ENCODE results near the gene CFL2. TPM values are rescaled to one million over a fixed set of nuclear protein-coding genes. Genes with fewer than 3 reads are reported as not detected.
A peak's percentile ranks its signal among the peaks of the same experiment; 100 is the strongest.
"Not testable (repeated sequence)": the region's sequence is repeated elsewhere in the genome, so short reads cannot be mapped to it uniquely, and the experiment has no call there.

The CFL2 gene
- total RNA-seq (100 to 1,000 TPM; 313 to 329 (median 320) TPM), polyA plus RNA-seq (326 TPM)
- long read RNA-seq, donor 1, full-length matches to known transcripts, result 376 of 405 reads
- long read RNA-seq, donor 1, partial matches to known transcripts, result 11 of 405 reads
- long read RNA-seq, donor 1, other reads (novel, unspliced or antisense), result 18 of 405 reads
- long read RNA-seq, donor 2, full-length matches to known transcripts, result 163 of 181 reads
- long read RNA-seq, donor 2, partial matches to known transcripts, result 8 of 181 reads
- long read RNA-seq, donor 2, other reads (novel, unspliced or antisense), result 10 of 181 reads
- long read RNA-seq, donor 3, full-length matches to known transcripts, result 865 of 972 reads
- long read RNA-seq, donor 3, partial matches to known transcripts, result 53 of 972 reads
- long read RNA-seq, donor 3, other reads (novel, unspliced or antisense), result 54 of 972 reads
- long read RNA-seq, donor 4, full-length matches to known transcripts, result 223 of 236 reads
- long read RNA-seq, donor 4, partial matches to known transcripts, result 6 of 236 reads
- long read RNA-seq, donor 4, other reads (novel, unspliced or antisense), result 7 of 236 reads

DNA sequence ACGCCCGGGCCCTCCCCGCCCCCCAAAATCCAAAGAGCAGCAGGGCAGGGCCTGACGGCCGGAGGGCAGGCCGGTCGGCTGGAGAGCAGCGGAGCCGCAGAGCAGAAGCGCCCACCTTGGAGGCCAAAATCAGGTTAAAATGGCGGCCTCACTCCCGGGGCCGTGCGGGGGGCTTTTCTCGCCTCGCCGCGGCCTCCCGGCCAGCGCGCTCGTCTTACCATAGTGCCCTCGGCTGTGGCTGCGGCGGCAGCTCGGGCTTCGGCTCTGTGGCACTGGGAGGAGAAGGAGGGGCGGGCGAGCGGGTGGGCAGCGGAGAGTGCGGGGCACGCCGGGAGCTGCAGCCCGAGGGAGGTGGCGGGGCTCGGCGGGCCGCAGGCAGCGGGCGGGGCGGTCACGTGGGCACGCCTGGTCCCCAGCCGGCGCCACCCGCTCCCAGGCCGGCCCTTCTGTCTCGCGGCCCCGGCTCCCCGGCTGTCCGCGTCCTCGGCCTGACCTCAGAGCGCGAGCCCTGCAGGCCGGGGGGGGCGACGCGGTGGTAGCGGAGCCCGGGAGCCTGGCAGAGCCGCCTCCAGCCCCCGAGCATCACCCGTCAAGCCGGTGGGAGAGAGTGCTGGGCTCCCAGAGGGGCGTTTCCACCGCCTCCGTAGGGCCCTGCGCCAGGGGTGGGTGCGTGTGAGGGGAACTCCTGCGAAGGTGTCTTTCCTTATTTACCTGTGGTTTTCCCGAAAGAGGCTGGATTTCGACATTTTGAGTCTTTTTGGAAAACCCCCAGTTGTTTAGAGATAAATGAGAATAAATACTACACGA is at the start of gene CFL2:
Gene CFL2, minus strand, starts transcription at position 274 of the 807 bp plus-strand sequence. Its CDS starts 53 bp downstream, at position 221.
- no peaks in the 10 kb centered on the region for H3K27me3 ChIP-seq (ENCODE audit: control insufficient read depth, insufficient read depth)
- no peaks in the 10 kb centered on the region for H3K4me1 ChIP-seq (ENCODE audit: control insufficient read depth, insufficient read depth, low read length)
- WGBS, result under 1% methylated on average over 76 of the region's 76 CpGs
- no peaks in the 10 kb centered on the region for H3K9me3 ChIP-seq (ENCODE audit: control insufficient read depth, low read length)
- DNase-seq, result peak; percentile 85 to 96 (median 94)
- peak within 1 kb of the TSS; percentile 94 for H3K27ac ChIP-seq (ENCODE audit: low read length)
- ATAC-seq, result peak; percentile 98 to 99
- intact Hi-C loops (cut with DNase I), result no loop called here
- H3K4me3 ChIP-seq (ENCODE audit: low read length), result peak within 1 kb of the TSS; percentile 96

DNA sequence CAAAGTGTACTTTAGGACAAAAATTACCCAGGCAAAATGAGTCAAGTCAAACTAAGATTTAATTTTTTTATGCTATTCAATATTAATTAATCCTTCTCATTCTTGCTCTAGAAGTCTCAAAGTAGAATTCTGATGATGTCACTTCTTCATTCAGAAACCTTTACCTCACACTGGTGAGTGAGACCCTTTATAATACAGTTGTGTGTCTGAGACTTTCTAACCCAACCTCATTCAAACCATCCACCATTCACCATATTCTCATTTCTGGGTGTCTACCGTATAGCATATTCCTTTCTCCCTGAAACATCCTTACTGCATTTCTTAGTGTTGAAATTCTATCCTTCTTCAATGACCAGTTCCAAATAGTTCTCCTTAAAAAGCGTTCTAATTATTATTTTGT is 40.8 kb upstream of the CFL2 start:
- Histone ChIP-seq H3K27ac (ENCODE audit: low read length) (no peak overlapping the region), H3K4me1 (ENCODE audit: control insufficient read depth, insufficient read depth, low read length) (no peaks in the 10 kb centered on the region), H3K27me3 (ENCODE audit: control insufficient read depth, insufficient read depth) (no peaks in the 10 kb centered on the region), H3K9me3 (ENCODE audit: control insufficient read depth, low read length) (no peaks in the 10 kb centered on the region), H3K4me3 (ENCODE audit: low read length) (no peak overlapping the region)
- 97% methylated on average over 2 of the region's 2 CpGs for WGBS
- intact Hi-C loops (cut with DNase I), result no loop called here
- ATAC-seq (no peak), DNase-seq (no peak)

DNA sequence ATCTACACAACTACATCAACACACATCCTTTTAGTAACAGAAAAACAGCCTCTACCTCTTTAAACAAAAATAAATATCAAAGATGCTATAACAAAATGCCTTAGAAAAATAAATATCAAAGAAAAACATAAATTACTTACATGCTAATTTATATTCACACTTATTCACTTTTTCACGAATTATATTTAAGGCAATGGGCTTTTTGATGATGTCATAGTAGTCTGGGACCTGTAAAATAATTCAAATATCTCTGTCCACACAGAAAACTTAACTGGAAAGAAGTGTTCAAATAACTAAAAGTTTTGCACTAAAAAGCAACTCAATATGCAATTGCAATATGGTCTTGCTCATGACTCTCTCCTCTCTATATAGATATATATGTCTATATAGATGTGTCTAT is 40.3 kb upstream of the CFL2 start:
- no peak overlapping the region for H3K4me3 ChIP-seq (ENCODE audit: low read length)
- no peak for DNase-seq
- no peaks in the 10 kb centered on the region for H3K9me3 ChIP-seq (ENCODE audit: control insufficient read depth, low read length)
- WGBS, result 89% methylated on average over 1 of the region's 1 CpG
- no peaks in the 10 kb centered on the region for H3K4me1 ChIP-seq (ENCODE audit: control insufficient read depth, insufficient read depth, low read length)
- no peaks in the 10 kb centered on the region for H3K27me3 ChIP-seq (ENCODE audit: control insufficient read depth, insufficient read depth)
- ATAC-seq, result no peak
- intact Hi-C loops (cut with DNase I), result no loop called here
- H3K27ac ChIP-seq (ENCODE audit: low read length), result no peak overlapping the region

DNA sequence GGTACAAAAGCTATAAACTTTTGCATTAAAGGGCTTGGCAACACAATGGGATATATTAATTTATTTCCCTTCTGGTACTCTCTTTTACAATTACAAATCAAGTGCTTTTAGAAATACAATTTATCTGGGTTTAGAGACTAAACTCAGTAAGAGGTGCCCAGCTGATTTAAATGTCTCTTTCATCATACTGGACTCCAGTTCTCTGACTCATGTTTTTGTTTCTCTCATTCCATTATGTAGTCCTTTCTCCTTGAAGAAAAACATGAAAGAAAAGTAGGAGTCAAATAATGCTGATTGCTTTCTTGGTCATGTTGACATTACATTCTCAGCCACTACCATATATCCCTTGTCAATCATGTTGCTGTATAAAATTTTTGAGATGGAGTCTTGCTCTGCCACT is 36.3 kb upstream of the CFL2 start:
- no peak for ATAC-seq
- DNase-seq, result no peak
- H3K27me3 ChIP-seq (ENCODE audit: control insufficient read depth, insufficient read depth), result no peaks in the 10 kb centered on the region
- intact Hi-C loops (cut with DNase I), result no loop called here
- H3K27ac ChIP-seq (ENCODE audit: low read length), result no peak overlapping the region
- no peaks in the 10 kb centered on the region for H3K9me3 ChIP-seq (ENCODE audit: control insufficient read depth, low read length)
- no peak overlapping the region for H3K4me3 ChIP-seq (ENCODE audit: low read length)
- H3K4me1 ChIP-seq (ENCODE audit: control insufficient read depth, insufficient read depth, low read length), result no peaks in the 10 kb centered on the region

DNA sequence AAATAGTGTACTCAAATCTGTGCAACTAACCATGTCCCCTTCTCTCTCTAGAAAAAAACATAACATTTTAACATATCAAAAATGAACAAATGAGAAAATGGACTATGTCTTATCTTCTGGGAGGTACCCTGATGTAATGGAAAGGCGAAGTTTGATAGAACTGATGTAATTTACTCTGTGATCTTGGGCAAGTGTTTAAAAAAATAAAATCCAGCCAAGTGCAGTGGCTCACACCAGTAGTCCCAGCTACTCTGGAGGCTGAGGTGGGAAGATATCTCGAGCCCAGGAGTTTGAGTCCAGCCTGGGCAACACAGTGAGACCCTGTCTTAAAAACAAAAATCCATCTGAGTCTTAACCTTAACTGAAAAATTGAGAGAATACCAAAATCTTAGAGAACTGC is 35.8 kb upstream of the CFL2 start:
- no peaks in the 10 kb centered on the region for H3K9me3 ChIP-seq (ENCODE audit: control insufficient read depth, low read length)
- DNase-seq (no peak), ATAC-seq (no peak)
- WGBS, result 93% methylated on average over 2 of the region's 2 CpGs
- H3K27ac ChIP-seq (ENCODE audit: low read length), result no peak overlapping the region
- no peak overlapping the region for H3K4me3 ChIP-seq (ENCODE audit: low read length)
- H3K4me1 ChIP-seq (ENCODE audit: control insufficient read depth, insufficient read depth, low read length), result no peaks in the 10 kb centered on the region
- no peaks in the 10 kb centered on the region for H3K27me3 ChIP-seq (ENCODE audit: control insufficient read depth, insufficient read depth)
- intact Hi-C loops (cut with DNase I), result no loop called here

DNA sequence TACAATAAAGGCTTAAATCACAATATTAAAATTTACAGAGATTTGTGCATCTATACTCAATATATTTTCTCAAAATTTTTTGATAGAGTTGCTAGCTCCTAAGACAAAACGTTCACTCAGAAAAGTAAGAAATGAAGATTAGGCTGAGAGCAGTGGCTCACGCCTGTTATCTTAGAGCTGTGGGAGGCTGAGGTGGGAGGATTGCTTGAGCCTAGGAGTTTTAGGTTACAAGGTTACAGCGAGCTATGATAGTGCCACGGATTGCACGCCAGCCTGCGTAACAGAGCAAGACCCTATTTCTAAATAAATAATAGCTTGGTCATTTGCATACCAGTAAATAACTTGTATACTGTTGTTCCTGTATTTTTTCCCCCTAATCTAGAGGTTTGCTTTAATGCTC is 35.0 kb upstream of the CFL2 start:
- whole genome bisulfite sequencing, result 68% methylated on average over 6 of the region's 6 CpGs
- no peak overlapping the region for H3K4me3 ChIP-seq (ENCODE audit: low read length)
- H3K27me3 ChIP-seq (ENCODE audit: control insufficient read depth, insufficient read depth), result no peaks in the 10 kb centered on the region
- no peak for DNase-seq
- no peak overlapping the region for H3K27ac ChIP-seq (ENCODE audit: low read length)
- H3K9me3 ChIP-seq (ENCODE audit: control insufficient read depth, low read length), result no peaks in the 10 kb centered on the region
- no peaks in the 10 kb centered on the region for H3K4me1 ChIP-seq (ENCODE audit: control insufficient read depth, insufficient read depth, low read length)
- intact Hi-C loops (cut with DNase I), result no loop called here
- no peak for ATAC-seq

DNA sequence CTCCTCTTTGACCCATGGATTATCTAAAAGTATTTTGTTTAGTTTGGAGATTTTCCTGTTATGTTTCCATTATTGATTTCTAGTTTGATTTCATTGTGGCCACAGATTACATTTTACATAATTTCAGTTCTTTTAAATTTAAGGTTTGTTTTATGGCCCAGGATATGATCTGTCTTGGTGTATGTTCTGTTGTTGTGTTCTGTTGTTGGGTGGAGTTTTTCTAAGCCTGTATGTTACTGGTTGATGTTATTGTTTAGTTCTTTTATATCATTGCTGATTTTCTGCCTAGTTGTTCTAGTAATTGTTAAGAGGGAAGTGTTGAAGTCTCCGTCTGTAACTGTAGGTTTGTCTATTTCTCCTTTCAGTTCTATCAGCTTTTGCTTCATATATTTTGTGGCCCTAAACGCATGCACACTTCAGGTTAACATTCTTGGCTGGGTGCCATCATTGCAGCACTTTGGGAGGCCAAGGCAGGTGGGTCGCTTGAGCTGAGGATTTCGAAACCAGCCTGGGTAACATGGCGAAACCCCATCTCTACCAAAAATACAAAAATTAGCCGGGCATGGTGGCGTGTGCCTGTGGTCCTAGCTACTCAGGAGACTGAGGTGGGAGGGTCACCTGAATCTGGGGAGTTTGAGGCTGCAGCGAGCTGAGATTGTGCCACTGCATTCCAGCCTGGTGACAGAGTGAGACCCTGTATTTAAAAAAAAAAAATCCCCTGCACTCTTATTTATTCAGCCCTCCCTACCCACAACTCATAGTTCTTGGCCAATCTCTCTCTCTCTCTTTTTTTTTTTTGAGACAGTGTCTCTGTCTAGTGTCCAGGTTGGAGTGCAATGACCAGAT is 28.1 kb upstream of the CFL2 start:
- 79% methylated on average over 8 of the region's 8 CpGs for WGBS
- Histone ChIP-seq H3K4me1 (ENCODE audit: control insufficient read depth, insufficient read depth, low read length) (no peaks in the 10 kb centered on the region), H3K9me3 (ENCODE audit: control insufficient read depth, low read length) (no peaks in the 10 kb centered on the region), H3K4me3 (ENCODE audit: low read length) (no peak overlapping the region), H3K27me3 (ENCODE audit: control insufficient read depth, insufficient read depth) (no peaks in the 10 kb centered on the region), H3K27ac (ENCODE audit: low read length) (no peak overlapping the region)
- intact Hi-C loops (cut with DNase I), result no loop called here
- ATAC-seq (no peak), DNase-seq (no peak)

DNA sequence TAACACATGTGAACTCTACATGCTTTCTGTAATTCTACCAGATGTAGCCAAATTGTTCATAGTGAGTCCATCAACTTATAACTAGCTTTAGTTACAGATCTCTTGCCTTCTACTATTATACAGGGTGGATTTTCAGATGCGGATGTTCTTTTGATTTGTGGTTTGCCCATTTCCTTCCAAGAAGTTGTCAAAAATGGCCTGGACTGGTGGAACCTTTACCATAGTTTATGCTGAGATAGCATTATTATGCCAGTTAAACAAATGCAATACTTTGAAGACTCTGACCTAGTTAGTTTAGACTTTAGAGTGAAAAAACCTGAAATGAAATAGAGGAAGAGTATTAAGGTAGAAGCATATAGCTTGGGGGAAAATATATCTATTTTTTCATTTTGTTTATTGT is 27.4 kb upstream of the CFL2 start:
- no peak for DNase-seq
- no peaks in the 10 kb centered on the region for H3K27me3 ChIP-seq (ENCODE audit: control insufficient read depth, insufficient read depth)
- 80% methylated on average over 1 of the region's 1 CpG for WGBS
- intact Hi-C loops (cut with DNase I), result no loop called here
- ATAC-seq, result no peak
- H3K27ac ChIP-seq (ENCODE audit: low read length), result no peak overlapping the region
- H3K4me1 ChIP-seq (ENCODE audit: control insufficient read depth, insufficient read depth, low read length), result no peaks in the 10 kb centered on the region
- H3K4me3 ChIP-seq (ENCODE audit: low read length), result no peak overlapping the region
- H3K9me3 ChIP-seq (ENCODE audit: control insufficient read depth, low read length), result no peaks in the 10 kb centered on the region

DNA sequence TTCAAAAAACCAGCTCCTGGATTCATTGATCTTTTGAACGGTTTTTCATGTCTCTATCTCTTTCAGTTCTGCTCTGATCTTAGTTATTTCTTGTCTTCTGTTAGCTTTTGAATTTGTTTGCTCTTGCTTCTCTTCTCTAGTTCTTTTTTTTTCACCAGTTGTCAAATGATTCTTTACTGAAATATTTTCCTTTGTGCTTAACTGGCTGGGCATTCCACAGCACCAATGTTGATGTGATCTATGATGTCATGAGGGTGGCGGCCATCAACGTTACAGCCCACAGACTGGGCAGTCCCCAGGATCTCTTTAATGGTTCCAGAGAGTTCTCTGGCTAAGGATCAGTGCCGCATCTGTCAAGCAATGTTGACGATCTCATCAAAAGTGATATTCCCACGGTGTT is 25.7 kb upstream of the CFL2 start:
- H3K27me3 ChIP-seq (ENCODE audit: control insufficient read depth, insufficient read depth); ATAC-seq; intact Hi-C loops (cut with DNase I); H3K9me3 ChIP-seq (ENCODE audit: control insufficient read depth, low read length); H3K27ac ChIP-seq (ENCODE audit: low read length); H3K4me3 ChIP-seq (ENCODE audit: low read length); H3K4me1 ChIP-seq (ENCODE audit: control insufficient read depth, insufficient read depth, low read length); DNase-seq: not testable (repeated sequence)
- 85% methylated on average over 6 of the region's 6 CpGs for WGBS

DNA sequence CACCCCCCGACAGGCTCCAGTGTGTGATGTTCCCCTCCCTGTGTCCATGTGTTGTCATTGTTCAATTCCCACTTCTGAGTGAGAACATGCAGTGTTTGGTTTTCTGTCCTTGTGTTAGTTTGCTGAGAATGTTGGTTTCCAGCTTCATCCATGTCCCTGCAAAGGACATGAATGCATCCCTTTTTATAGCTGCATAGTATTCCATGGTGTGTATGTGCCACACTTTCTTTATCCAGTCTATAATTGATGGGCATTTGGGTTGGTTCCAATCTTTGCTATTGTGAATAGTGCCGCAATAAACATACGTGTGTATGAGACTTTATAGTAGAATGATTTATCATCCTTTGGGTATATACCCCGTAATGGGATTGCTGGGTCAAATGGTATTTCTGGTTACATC is 22.7 kb upstream of the CFL2 start:
- H3K9me3 ChIP-seq (ENCODE audit: control insufficient read depth, low read length); DNase-seq; H3K4me1 ChIP-seq (ENCODE audit: control insufficient read depth, insufficient read depth, low read length); intact Hi-C loops (cut with DNase I); H3K4me3 ChIP-seq (ENCODE audit: low read length); ATAC-seq; H3K27me3 ChIP-seq (ENCODE audit: control insufficient read depth, insufficient read depth); H3K27ac ChIP-seq (ENCODE audit: low read length): not testable (repeated sequence)
- 95% methylated on average over 4 of the region's 4 CpGs for WGBS

Measured in right cardiac atrium (tissue), 5 donors.